ENCODE results near the gene PRRT4. TPM values are rescaled to one million over a fixed set of nuclear protein-coding genes. Genes with fewer than 3 reads are reported as not detected.

The PRRT4 gene
- total and polyA plus RNA-seq, 2 experiments from 2014 or later: 0.55 to 0.56 TPM

GRCh38 chr7:128323459-128324367 lies 37.8 kb downstream of the PRRT4 start:
- H3K27ac Mint-ChIP-seq: no peak overlapping the region
- Histone ChIP-seq H3K79me2 (replicated peaks; ENCODE audit: insufficient read depth) (no peaks in the 10 kb centered on the region), H3K4me3 (no peak overlapping the region), H3K9me2 (ENCODE audit: insufficient read depth) (no peaks in the 10 kb centered on the region), H3K27ac (ENCODE audit: low read depth) (no peak overlapping the region), H3K4me2 (no peak overlapping the region), H3F3A (replicated peaks; ENCODE audit: low read depth) (0 out of 2 replicates have a peak, but pooled peaks cover 10% of the 10 kb centered on the region), H4K20me1 (replicated peaks; ENCODE audit: insufficient read depth) (peaks cover 8% of the 10 kb centered on the region), H3K27me3 (ENCODE audit: insufficient read depth) (no peaks in the 10 kb centered on the region), H2AFZ (no peak overlapping the region), H3K4me1 (ENCODE audit: insufficient read depth) (no peaks in the 10 kb centered on the region), H3K36me3 (ENCODE audit: insufficient read depth) (peaks cover 67% of the 10 kb centered on the region)
- H3K4me1 Mint-ChIP-seq: no peaks in the 10 kb centered on the region
- H3K9me3 Mint-ChIP-seq: no peaks in the 10 kb centered on the region
- no peak overlapping the region for H3K4me3 Mint-ChIP-seq
- TF ChIP-seq EZH2 (IDR thresholded peaks at IDR 0.05; ENCODE audit: low read depth, unreplicated experiment) (no peak), NANOG (IDR thresholded peaks at IDR 0.05; ENCODE audit: borderline replicate concordance) (no peak), ZNF114 (CRISPR knock-in tag; IDR thresholded peaks at IDR 0.05) (no peak), CTCF (conservative IDR thresholded peaks at IDR 0.05; ENCODE audit: low read depth in 2 of 2) (no peak), CREB1 (CRISPR knock-in tag; IDR thresholded peaks at IDR 0.05; ENCODE audit: low read depth) (no peak), ZNF462 (CRISPR knock-in tag; IDR thresholded peaks at IDR 0.05) (no peak)
- no peaks in the 10 kb centered on the region for H3K27me3 Mint-ChIP-seq (ENCODE audit: insufficient read depth, low read depth, poor library complexity)
- no peak for DNase-seq (ENCODE audit: low spot score)
- ATAC-seq: no peak
- peaks cover 82% of the 10 kb centered on the region for H3K36me3 Mint-ChIP-seq (ENCODE audit: low read depth)
